Measurements from ENCODE around the gene LY6G6F.
"Not testable (repeated sequence)": the region's sequence is repeated elsewhere in the genome, so short reads cannot be mapped to it uniquely, and the experiment has no call there.

DNA sequence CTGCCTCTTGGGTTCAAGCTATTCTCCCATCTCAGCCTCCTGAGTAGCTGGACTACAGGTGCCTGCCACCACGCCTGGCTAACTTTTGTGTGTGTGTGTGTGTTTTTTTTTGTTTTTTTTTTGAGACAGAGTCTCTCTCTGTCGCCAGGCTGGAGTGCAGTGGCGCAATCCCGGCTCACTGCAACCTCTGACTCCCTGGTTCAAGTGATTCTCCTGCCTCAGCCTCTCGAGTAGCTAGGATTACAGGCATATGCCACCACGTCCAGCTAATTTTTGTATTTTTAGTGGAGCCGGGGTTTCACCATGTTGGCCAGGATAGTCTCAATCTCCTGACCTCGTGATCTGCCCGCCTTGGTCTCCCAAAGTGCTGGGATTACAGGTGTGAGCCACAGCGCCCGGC is 2.5 kb downstream of the LY6G6F start:
- TF ChIP-seq, protein P1, sequence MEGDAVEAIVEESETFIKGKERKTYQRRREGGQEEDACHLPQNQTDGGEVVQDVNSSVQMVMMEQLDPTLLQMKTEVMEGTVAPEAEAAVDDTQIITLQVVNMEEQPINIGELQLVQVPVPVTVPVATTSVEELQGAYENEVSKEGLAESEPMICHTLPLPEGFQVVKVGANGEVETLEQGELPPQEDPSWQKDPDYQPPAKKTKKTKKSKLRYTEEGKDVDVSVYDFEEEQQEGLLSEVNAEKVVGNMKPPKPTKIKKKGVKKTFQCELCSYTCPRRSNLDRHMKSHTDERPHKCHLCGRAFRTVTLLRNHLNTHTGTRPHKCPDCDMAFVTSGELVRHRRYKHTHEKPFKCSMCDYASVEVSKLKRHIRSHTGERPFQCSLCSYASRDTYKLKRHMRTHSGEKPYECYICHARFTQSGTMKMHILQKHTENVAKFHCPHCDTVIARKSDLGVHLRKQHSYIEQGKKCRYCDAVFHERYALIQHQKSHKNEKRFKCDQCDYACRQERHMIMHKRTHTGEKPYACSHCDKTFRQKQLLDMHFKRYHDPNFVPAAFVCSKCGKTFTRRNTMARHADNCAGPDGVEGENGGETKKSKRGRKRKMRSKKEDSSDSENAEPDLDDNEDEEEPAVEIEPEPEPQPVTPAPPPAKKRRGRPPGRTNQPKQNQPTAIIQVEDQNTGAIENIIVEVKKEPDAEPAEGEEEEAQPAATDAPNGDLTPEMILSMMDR (IDR thresholded peaks at IDR 0.05): not testable (repeated sequence)
- not testable (repeated sequence) for TF ChIP-seq POLR2A (IDR thresholded peaks at IDR 0.05)

Measured in ovary (tissue), 3 donors.